Measurements from ENCODE around the gene AKAP6.
"Not testable (repeated sequence)": the region's sequence is repeated elsewhere in the genome, so short reads cannot be mapped to it uniquely, and the experiment has no call there.

DNA sequence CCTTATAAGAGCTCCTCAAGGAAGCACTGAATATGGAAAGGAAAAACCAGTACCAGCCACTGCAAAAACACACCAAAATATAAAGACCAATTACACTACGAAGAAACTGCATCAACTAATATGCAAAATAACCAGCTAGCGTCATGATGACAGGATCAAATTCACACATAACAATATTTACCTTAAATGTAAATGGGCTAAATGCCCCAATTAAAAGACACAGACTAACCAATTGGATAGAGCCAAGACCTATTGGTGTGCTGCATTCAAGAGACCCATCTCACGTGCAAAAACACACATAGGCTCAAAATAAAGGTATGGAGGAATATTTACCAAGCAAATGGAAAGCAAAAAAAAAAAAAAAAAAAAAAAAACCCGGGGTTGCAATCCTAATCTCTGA, 133.5 kb downstream of the AKAP6 start:
- TF ChIP-seq POLR2A, TAF1 (IDR thresholded peaks at IDR 0.05; ENCODE audit: low read depth, low read length): not testable (repeated sequence)

Data from GM12891 (cell line).